DMS 273 treated with DMSO at 0.1 percent for 48 hours (cell line): ENCODE results near the gene INSC.
A peak's percentile ranks its signal among the peaks of the same experiment; 100 is the strongest.
"Not testable (repeated sequence)": the region's sequence is repeated elsewhere in the genome, so short reads cannot be mapped to it uniquely, and the experiment has no call there.

Source experiments
- DNase-seq: peaks from one replicate; lab custom pipeline; 2025; lab: John Stamatoyannopoulos, UW

Gene INSC

GRCh38 chr11:15114501-15115475 is at the start of gene INSC:
Gene INSC, plus strand, starts transcription at chr11:15114923. Its CDS starts 34,252 bp downstream, at chr11:15149175.
- DNase-seq = no peak

- DNase-seq = not testable (repeated sequence)
Measured at GRCh38 chr11:15069751-15070150, 45.0 kb upstream of the INSC start.

GRCh38 chr11:15071556-15072255 is 43.0 kb upstream of the INSC start:
- no peak for DNase-seq

- no peak for DNase-seq
Measured at GRCh38 chr11:15072551-15073143, 42.1 kb upstream of the INSC start.

- no peak for DNase-seq
Measured at GRCh38 chr11:15073361-15074205, 41.1 kb upstream of the INSC start, which contains the start of gene CALCB. Gene CALCB, plus strand, starts transcription at chr11:15073593. Its CDS starts 1,126 bp downstream, at chr11:15074719.

- DNase-seq = peak; percentile 61
Measured at GRCh38 chr11:15074206-15075161, 40.2 kb upstream of the INSC start.

- no peak for DNase-seq
Measured at GRCh38 chr11:15075162-15075526, 39.6 kb upstream of the INSC start.

GRCh38 chr11:15091175-15091574 is 23.5 kb upstream of the INSC start:
- no peak for DNase-seq

- no peak for DNase-seq
Measured at GRCh38 chr11:15091625-15092024, 23.1 kb upstream of the INSC start.

- DNase-seq = no peak
Measured at GRCh38 chr11:15093432-15093831, 21.3 kb upstream of the INSC start.

GRCh38 chr11:15095736-15096228 is 18.9 kb upstream of the INSC start:
- no peak for DNase-seq

GRCh38 chr11:15097411-15097810 is 17.3 kb upstream of the INSC start:
- DNase-seq = no peak

GRCh38 chr11:15099267-15099666 is 15.5 kb upstream of the INSC start:
- DNase-seq = no peak

- peak; percentile 0 for DNase-seq
Measured at GRCh38 chr11:15101072-15101709, 13.5 kb upstream of the INSC start.

GRCh38 chr11:15104166-15104565 is 10.6 kb upstream of the INSC start:
- DNase-seq = no peak

- DNase-seq = no peak
Measured at GRCh38 chr11:15106201-15106965, 8.3 kb upstream of the INSC start.

GRCh38 chr11:15107730-15108515 is 6.8 kb upstream of the INSC start:
- no peak for DNase-seq

- no peak for DNase-seq
Measured at GRCh38 chr11:15108592-15109130, 6.1 kb upstream of the INSC start.
